HepG2 (cell line): ENCODE measurements around the gene ABCB9. TPM values are rescaled to one million over a fixed set of nuclear protein-coding genes. Genes with fewer than 3 reads are reported as not detected.

Experiments
- ATAC-seq: fragments of 200-7000 bp; cut with Tn5 transposase; 3 replicates; pipeline ENCODE4 v1.9.1; 2020; ENCODE audit warnings: mild to moderate bottlenecking, moderate library complexity
- BruUV-seq: library from RNA; stranded (reverse); fragments of 400-500 nt; replicated peaks from 2 replicates; lab custom pipeline; 2021; lab: Mats Ljungman, UMichigan
- CTCF ChIA-PET: fragments of 300-600 bp; formaldehyde crosslinking; extraction: SDS; loops from one replicate; lab custom pipeline; 2021; ENCODE audit warnings: low total read pairs, inconsistent platforms, low intra/inter-chr PET ratio; lab: Yijun Ruan, JAX
- POLR2A ChIA-PET: fragments of 350-600 bp; sonication (Branson Sonifier 250); formaldehyde crosslinking; loops from one replicate; lab custom pipeline; 2020; ENCODE audit warnings: antibody characterized with exemption, inconsistent platforms; lab: Yijun Ruan, JAX
- DNase-seq: peaks from one replicate; pipeline ENCODE4 v3.0.0-alpha.2; 2015; ENCODE audit warnings: low spot score
- FAIRE-seq: peaks from 3 replicates; lab custom pipeline; 2011; peaks lifted over from hg19 to GRCh38; lab: Jason Lieb, UNC
- H2AFZ ChIP-seq: one replicate; pipeline ENCODE4 v1.6.1; 2011; ENCODE audit warnings: low read length, inconsistent platforms
- H3K27ac ChIP-seq: fragments of 300-600 bp; 3 replicates; pipeline ENCODE4 v1.8.0; 2011; ENCODE audit warnings: mixed run types, mild to moderate bottlenecking, mixed read lengths, low read length, inconsistent platforms; ENCODE audit not compliant: insufficient read depth; ENCODE audit errors: extremely low read length
- H3K27me3 ChIP-seq, 2 experiments: fragments of 200-600 bp in 1 of 2; 2 replicates in 1 of 2; 3 replicates in 1 of 2; pipeline versions ENCODE4 v1.6.0 to v1.8.0; 2011; ENCODE audit warnings: low read length in 2 of 2, mild to moderate bottlenecking in 2 of 2, moderate library complexity in 2 of 2, inconsistent platforms in 1 of 2; ENCODE audit not compliant: insufficient read depth in 2 of 2, control insufficient read depth in 1 of 2
- H3K36me3 ChIP-seq, 2 experiments: fragments of 200-600 bp in 1 of 2; replicated peaks in 1 of 2; 2 replicates in 1 of 2; 3 replicates in 1 of 2; pipeline versions ENCODE4 v1.5.1 to v1.8.0; 2011; ENCODE audit warnings: low read length in 2 of 2, inconsistent platforms in 1 of 2; ENCODE audit not compliant: insufficient read depth in 2 of 2, control insufficient read depth in 1 of 2
- H3K4me1 ChIP-seq: 2 replicates; pipeline ENCODE4 v1.5.1; 2012; ENCODE audit warnings: low read length, inconsistent platforms; ENCODE audit not compliant: insufficient read depth
- H3K4me2 ChIP-seq: 2 replicates; pipeline ENCODE4 v1.6.0; 2011; ENCODE audit warnings: low read depth, low read length, inconsistent platforms
- H3K4me3 ChIP-seq, 3 experiments: fragments of 200-600 bp in 1 of 3; sonication (generic), shearing (Covaris generic) in 1 of 3; replicated peaks in 1 of 3; 2 replicates each; pipeline ENCODE4 v1.5.1; 2011 to 2016; ENCODE audit warnings: low read length in 3 of 3, inconsistent platforms in 2 of 3, low read depth in 2 of 3, mild to moderate bottlenecking in 2 of 3, control low read depth in 1 of 3, mixed read lengths in 1 of 3; ENCODE audit not compliant: insufficient read depth in 1 of 3
- H3K79me2 ChIP-seq: one replicate; pipeline ENCODE4 v1.6.1; 2011; ENCODE audit warnings: low read length, inconsistent platforms; ENCODE audit not compliant: insufficient read depth
- H3K9ac ChIP-seq: 2 replicates; pipeline ENCODE4 v1.6.0; 2011; ENCODE audit warnings: mild to moderate bottlenecking, low read depth, low read length, inconsistent platforms; ENCODE audit not compliant: insufficient read depth
- H3K9me3 ChIP-seq: 2 replicates; pipeline ENCODE4 v1.5.1; 2012; ENCODE audit warnings: mild to moderate bottlenecking, low read length
- H4K20me1 ChIP-seq: 2 replicates; pipeline ENCODE4 v1.6.0; 2011; ENCODE audit warnings: inconsistent platforms, mild to moderate bottlenecking, low read length, moderate library complexity; ENCODE audit not compliant: insufficient read depth
- ARID5B ChIP-seq: IDR thresholded peaks from 2 replicates; pipeline ENCODE4 v1.4.0; 2020; ENCODE audit warnings: mild to moderate bottlenecking, missing genetic modification reagents
- FUBP1 ChIP-seq: sonication (generic); formaldehyde crosslinking; IDR thresholded peaks from 2 replicates; pipeline ENCODE4 v1.5.1; 2020; ENCODE audit warnings: missing genetic modification reagents, mild to moderate bottlenecking, borderline replicate concordance
- SMYD3 ChIP-seq: sonication (generic); formaldehyde crosslinking; IDR thresholded peaks from 2 replicates; pipeline ENCODE4 v1.8.1; 2023; ENCODE audit warnings: mild to moderate bottlenecking, missing genetic modification reagents
- ZBED4 ChIP-seq: sonication (generic); formaldehyde crosslinking; IDR thresholded peaks from 2 replicates; pipeline ENCODE4 v1.4.0; 2020; ENCODE audit warnings: missing genetic modification reagents, borderline replicate concordance
- ZBTB42 ChIP-seq: sonication (generic); formaldehyde crosslinking; IDR thresholded peaks from 2 replicates; pipeline ENCODE4 v1.5.0; 2020; ENCODE audit warnings: mild to moderate bottlenecking, missing genetic modification reagents
- ZMAT3 ChIP-seq: sonication (generic); formaldehyde crosslinking; conservative IDR thresholded peaks from 2 replicates; pipeline ENCODE4 v1.7.0; 2021; ENCODE audit warnings: missing genetic modification reagents
- ZNF790 ChIP-seq: sonication (generic); formaldehyde crosslinking; IDR thresholded peaks from 2 replicates; pipeline ENCODE4 v1.8.0; 2022; ENCODE audit warnings: missing genetic modification reagents, mild to moderate bottlenecking, borderline replicate concordance
- WGBS: methylation state at CpG from one replicate; pipeline ENCODE4 v1.1.6; 2017; ENCODE audit warnings: low lambda C conversion rate; 5-methylcytosine and 5-hydroxymethylcytosine counted together
- in situ Hi-C: cut with HindIII; loops from 2 replicates; pipeline ENCODE4 v1.10.0; 2017; ENCODE audit warnings: low pct_unique_long_range_greater_than_20kb; ENCODE audit not compliant: extremely low pct_ligation_motif_present
- intact Hi-C: fragments of 100-400 bp; cut with micrococcal nuclease; formaldehyde crosslinking; loops from one replicate; pipeline ENCODE4 v1.10.0; 2022; ENCODE audit not compliant: unreplicated experiment
- polyA plus RNA-seq, 8 experiments: library from polyadenylated mRNA; depleted of rRNA in 3 of 8; stranded (reverse) in 7 of 8; unstranded in 1 of 8; fragments of >200 nt; fragmentation: Illumina TruSeq in 4 of 8; extraction: Trizol in 4 of 8; gene quantifications; 2 replicates each; pipeline versions ENCODE4 v1.2.1 to v1.2.3, GENCODE V29; 2011 to 2016; ENCODE audit warnings: low read depth in 4 of 8, missing spikeins in 1 of 8, mixed read lengths in 1 of 8; ENCODE audit not compliant: insufficient read depth in 1 of 8
- total RNA-seq, 5 experiments: library from RNA; depleted of rRNA; stranded (reverse); fragments of >200 nt; fragmentation: Illumina TruSeq; extraction: Trizol; gene quantifications; 2 replicates each; pipeline ENCODE4 v1.2.3, GENCODE V29; 2016; ENCODE audit warnings: low read depth in 1 of 5

ABCB9 gene
- total and polyA plus RNA-seq, 2 of the 13 experiments (the other 11 are each of a cell fraction or from before 2014, with no cell fraction given), result 5.1 to 6.0 TPM

GRCh38 chr12:122949405-122949804, 16.9 kb downstream of the ABCB9 start:
- Histone ChIP-seq H3K4me1 (peaks cover 21% of the 10 kb centered on the region), H3K27me3 (no peaks in the 10 kb centered on the region), H3K9me3 (no peaks in the 10 kb centered on the region), H3K79me2 (no peaks in the 10 kb centered on the region), H3K27ac (no peak overlapping the region), H3K36me3 (peaks cover 0 to 1% of the 10 kb centered on the region in 2 experiments; a peak in 1 of 5 replicates), H4K20me1 (no peaks in the 10 kb centered on the region), H2AFZ (no peak overlapping the region), H3K9ac (no peak overlapping the region), H3K4me3 (no peak overlapping the region), H3K4me2 (no peak overlapping the region)
- no peak for ATAC-seq
- no peak for FAIRE-seq
- no peak for DNase-seq
- POLR2A ChIA-PET, result no interaction called here
- in situ Hi-C loops (loop anchor here (5.0 kb wide), 1 partner anchor 82 kb away; no protein-coding TSS in a partner anchor), intact Hi-C loops (no loop called here)
- 100% methylated on average over 7 of the region's 8 CpGs for whole genome bisulfite sequencing
- CTCF ChIA-PET, result no interaction called here
- no peak for TF ChIP-seq ZMAT3
- BruUV-seq, result no TSS peak

GRCh38 chr12:122948605-122949004, 17.7 kb downstream of the ABCB9 start:
- Histone ChIP-seq H3K36me3 (peaks cover 0 to 1% of the 10 kb centered on the region in 2 experiments; a peak in 1 of 5 replicates), H3K27ac (no peak overlapping the region), H3K4me3 (no peak overlapping the region), H3K9ac (no peak overlapping the region), H3K4me1 (peaks cover 21% of the 10 kb centered on the region), H3K79me2 (no peaks in the 10 kb centered on the region), H2AFZ (no peak overlapping the region), H3K4me2 (no peak overlapping the region), H4K20me1 (no peaks in the 10 kb centered on the region), H3K9me3 (no peaks in the 10 kb centered on the region), H3K27me3 (no peaks in the 10 kb centered on the region)
- in situ Hi-C loops (loop anchor here (5.0 kb wide), 1 partner anchor 81 kb away; no protein-coding TSS in a partner anchor), intact Hi-C loops (no loop called here)
- POLR2A ChIA-PET, result no interaction called here
- FAIRE-seq, result no peak
- 90% methylated on average over 11 of the region's 14 CpGs for WGBS
- CTCF ChIA-PET, result no interaction called here
- DNase-seq, result no peak
- no peak for ATAC-seq
- no TSS peak for BruUV-seq
- no peak for TF ChIP-seq SMYD3 (CRISPR knock-in tag)
- TF ChIP-seq ZNF790 (CRISPR knock-in tag), result no peak
- no peak for TF ChIP-seq ARID5B (CRISPR knock-in tag)
- TF ChIP-seq ZBED4, result no peak
- no peak for TF ChIP-seq ZBTB42
- no peak for TF ChIP-seq FUBP1 (CRISPR knock-in tag)
